ENCODE data around the gene DTD2.
A peak's percentile ranks its signal among the peaks of the same experiment; 100 is the strongest.
"Not testable (repeated sequence)": the region's sequence is repeated elsewhere in the genome, so short reads cannot be mapped to it uniquely, and the experiment has no call there.

The DTD2 gene

GRCh38 chr14:31441273-31442111, 15.8 kb downstream of the DTD2 start:
- peak; percentile 68 for DNase-seq

GRCh38 chr14:31440280-31440679, 17.0 kb downstream of the DTD2 start:
- DNase-seq = peak; percentile 13

- DNase-seq = no peak
Observed at GRCh38 chr14:31439561-31439960, 17.7 kb downstream of the DTD2 start.

- DNase-seq = not testable (repeated sequence)
Observed at GRCh38 chr14:31437045-31437691, 20.1 kb downstream of the DTD2 start.

- peak; percentile 48 for DNase-seq
Observed at GRCh38 chr14:31435276-31435675, 22.0 kb downstream of the DTD2 start.

GRCh38 chr14:31430634-31431264, 26.6 kb downstream of the DTD2 start:
- no peak for DNase-seq

GRCh38 chr14:31429791-31430190, 27.5 kb downstream of the DTD2 start:
- no peak for DNase-seq

- DNase-seq = no peak
Observed at GRCh38 chr14:31428011-31428410, 29.3 kb downstream of the DTD2 start.

- no peak for DNase-seq
Observed at GRCh38 chr14:31426663-31427062, 30.6 kb downstream of the DTD2 start.

- no peak for DNase-seq
Observed at GRCh38 chr14:31425905-31426304, 31.4 kb downstream of the DTD2 start.

- no peak for DNase-seq
Observed at GRCh38 chr14:31421200-31421599, 36.1 kb downstream of the DTD2 start.

- DNase-seq = peak; percentile 95
Observed at GRCh38 chr14:31420319-31421111, 36.8 kb downstream of the DTD2 start, which contains the start of gene HEATR5A. Gene HEATR5A, minus strand, starts transcription at chr14:31420550. Its CDS starts 17,575 bp downstream, at chr14:31402975.

- peak; percentile 65 for DNase-seq
Observed at GRCh38 chr14:31419967-31420318, 37.4 kb downstream of the DTD2 start.

- no peak for DNase-seq
Observed at GRCh38 chr14:31419179-31419966, 37.9 kb downstream of the DTD2 start.

- no peak for DNase-seq
Observed at GRCh38 chr14:31418440-31418839, 38.9 kb downstream of the DTD2 start.

- DNase-seq = peak; percentile 27
Observed at GRCh38 chr14:31414190-31414833, 43.0 kb downstream of the DTD2 start.

- DNase-seq = peak; percentile 10
Observed at GRCh38 chr14:31411218-31411727, 46.0 kb downstream of the DTD2 start.

- no peak for DNase-seq
Observed at GRCh38 chr14:31410048-31410650, 47.2 kb downstream of the DTD2 start.

- DNase-seq = no peak
Observed at GRCh38 chr14:31408421-31408820, 48.9 kb downstream of the DTD2 start.

- no peak for DNase-seq
Observed at GRCh38 chr14:31405599-31406232, 51.6 kb downstream of the DTD2 start.
